Stimulated activated CD8-positive, alpha-beta memory T cell treated with anti-CD3 and anti-CD28 coated beads, Interleukin-7, amount 100 ng/mL, for 24 hours (primary cell): Measurements from ENCODE around the gene ACAD11.
A peak's percentile ranks its signal among the peaks of the same experiment; 100 is the strongest.

Experiments used
- DNase-seq: peaks from one replicate; pipeline ENCODE4 v3.0.0-alpha.2; 2020; ENCODE audit warnings: low read depth

The ACAD11 gene

GRCh38 chr3:132555306-132556035 is 104.1 kb downstream of the ACAD11 start:
- no peak for DNase-seq

DNA sequence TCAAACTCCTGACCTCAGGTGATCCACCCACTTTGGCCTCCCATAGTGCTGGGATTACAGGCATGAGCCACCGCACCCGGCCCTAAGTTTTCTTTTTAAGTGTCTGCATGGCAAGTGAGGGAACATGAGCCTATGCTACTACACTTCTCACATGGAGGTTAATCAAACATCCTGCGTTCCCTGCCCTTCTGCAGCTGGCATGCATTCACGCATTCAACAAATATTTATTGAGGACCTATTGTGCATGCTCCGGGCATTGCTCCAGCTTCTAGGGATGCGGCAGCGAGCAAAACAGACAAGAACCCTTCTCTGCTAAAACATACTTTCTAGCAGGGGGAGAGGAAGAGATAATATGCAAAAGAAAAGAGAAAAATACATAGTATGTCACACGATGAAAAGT is 105.2 kb downstream of the ACAD11 start:
- DNase-seq, result no peak

DNA sequence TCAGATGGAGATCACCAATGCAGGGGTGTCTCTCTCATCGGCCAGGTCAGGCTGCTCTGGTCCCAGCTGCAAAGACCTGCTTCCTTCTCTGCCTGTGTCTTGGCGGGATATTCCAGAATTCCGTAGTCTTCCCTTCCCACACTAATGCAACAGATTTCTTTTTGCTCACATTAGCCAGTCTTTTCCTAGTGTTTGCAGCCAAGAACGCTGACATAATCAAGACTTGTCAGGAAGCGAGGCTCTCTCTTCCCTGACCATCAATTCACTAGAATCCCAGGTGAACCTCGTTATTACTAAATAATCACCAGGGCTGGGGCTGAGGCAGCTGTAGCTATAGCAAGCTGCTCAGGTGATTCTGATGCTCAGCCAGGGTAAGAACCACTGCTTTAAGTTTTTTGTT is 105.8 kb downstream of the ACAD11 start:
- no peak for DNase-seq

DNA sequence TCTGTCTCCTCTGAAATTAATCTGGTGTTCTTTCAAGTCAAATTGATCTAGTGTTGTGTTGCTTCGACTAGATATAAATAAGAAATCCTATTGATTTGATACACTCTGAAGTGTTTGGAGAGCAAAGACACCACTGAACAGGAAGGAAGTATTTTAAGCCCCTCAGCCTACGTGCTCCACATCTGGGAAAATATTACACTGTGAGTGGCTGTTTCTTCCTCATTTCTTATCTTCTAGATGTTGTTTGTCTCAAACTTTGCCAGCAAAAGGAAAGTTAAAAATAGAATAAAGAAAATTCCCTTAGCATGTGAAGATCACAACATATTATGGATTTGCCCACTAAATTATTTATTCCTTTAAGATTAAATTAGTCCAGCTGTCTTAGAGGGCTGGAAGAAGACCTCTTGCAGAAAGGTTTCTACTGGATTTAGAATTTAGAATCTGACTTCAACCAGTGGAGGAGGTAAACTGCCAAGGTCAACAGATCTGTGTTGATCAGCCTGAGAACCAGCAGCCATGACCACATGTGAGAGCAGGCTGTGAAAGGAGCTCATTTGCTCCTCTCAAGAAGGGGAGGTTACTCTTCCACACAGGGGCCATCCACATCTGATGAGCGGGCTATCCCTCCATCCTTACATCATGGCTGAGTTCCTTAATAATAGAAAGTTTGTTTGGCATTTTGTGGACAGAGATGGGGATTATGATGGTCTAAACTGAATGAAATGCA is 108.9 kb downstream of the ACAD11 start:
- no peak for DNase-seq

GRCh38 chr3:132549890-132550578 is 109.6 kb downstream of the ACAD11 start:
- no peak for DNase-seq

- no peak for DNase-seq
Measured at GRCh38 chr3:132549169-132549568, 110.4 kb downstream of the ACAD11 start.

- no peak for DNase-seq
Measured at GRCh38 chr3:132545471-132545870, 114.1 kb downstream of the ACAD11 start.

DNA sequence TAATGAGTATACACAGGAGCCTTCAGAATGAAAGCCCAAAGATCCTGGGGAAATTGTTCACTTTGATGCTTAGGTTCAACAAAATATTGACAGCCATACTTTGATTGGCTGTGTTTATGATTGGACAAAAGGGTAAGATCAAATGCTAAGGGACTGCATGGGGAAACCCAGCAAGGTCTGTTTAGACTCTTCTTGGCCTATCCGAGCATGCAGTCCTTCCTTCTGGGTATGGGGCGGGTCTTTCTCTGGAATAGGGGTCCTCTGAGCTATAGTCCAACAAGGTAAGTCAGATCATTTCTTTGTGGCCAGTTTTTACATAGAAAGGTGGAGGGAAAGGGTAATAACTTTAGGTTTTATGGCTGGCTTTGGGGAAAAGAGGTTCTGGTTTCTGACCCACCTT is 115.5 kb downstream of the ACAD11 start:
- no peak for DNase-seq

DNA sequence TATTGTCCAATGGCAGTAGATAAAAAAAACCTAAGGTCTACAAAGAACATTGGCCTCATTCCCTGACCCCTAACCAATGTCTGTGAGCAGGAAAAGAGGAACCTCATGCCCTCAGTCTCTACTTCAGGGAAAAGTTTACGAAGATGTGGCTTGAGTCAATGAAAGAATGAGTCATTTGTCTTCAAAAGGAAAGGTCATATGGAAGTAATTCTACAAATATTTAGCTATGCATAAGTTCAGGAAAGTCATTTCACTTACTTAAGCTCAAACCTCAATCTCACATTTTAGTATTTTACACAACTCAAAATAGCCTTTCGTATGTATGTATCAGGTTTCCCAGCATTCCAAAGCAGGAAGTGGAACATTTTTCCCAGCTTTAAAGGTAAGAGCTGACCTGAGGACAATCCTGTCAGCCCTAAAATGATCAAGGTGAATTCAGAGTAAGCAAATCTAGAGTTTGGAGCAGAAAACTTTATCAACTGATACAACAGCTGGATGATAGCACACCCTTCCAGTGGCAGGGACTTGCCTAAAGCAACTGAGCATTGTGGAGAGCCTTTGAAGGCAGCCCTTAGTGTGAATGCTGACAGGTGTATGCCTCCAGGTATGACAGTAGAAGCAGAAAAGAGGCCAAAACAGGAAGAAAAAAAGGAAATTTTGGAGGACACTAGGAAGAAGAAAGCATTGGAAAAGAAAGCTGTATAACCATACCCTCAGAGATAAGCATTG is 116.4 kb downstream of the ACAD11 start:
- DNase-seq, result no peak

DNA sequence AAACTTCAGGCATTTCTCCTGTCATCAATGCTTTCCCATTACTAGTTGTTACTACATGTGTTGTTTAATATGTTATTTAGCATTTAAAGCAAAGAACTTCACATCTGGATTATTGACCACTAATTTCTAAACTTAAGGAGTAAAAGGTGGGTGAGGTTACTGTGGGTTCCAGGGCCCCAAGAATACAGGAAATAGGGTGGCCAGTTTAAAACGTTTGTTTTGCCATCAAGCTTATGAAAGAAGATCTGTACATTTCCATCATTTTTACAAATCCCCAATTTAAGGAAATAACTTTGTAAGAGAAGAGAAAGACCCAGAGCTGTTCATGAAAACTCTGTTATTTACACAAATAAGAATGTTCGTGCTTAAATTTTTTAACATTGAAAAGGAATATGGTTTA is 117.0 kb downstream of the ACAD11 start:
- no peak for DNase-seq

DNA sequence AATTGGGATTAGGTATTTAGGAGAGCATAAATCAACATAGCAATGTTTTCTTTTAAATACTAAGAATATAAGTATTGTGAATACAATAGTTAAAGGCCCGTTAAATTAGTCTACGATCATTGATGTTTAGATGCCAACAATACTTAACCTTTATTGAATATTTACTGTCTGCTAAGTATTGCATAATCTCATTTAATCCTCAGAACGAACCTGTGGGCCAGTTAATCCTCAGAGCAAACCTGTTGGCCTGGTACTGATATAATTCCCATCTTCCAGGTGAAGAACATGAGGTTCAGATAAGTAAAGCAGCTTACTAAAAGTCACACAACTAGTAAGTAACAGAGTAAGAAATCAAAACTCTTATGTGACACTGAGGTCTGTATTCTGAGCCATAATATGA is 119.9 kb downstream of the ACAD11 start:
- no peak for DNase-seq

GRCh38 chr3:132538072-132538471 is 121.5 kb downstream of the ACAD11 start:
- no peak for DNase-seq

- no peak for DNase-seq
Measured at GRCh38 chr3:132537297-132537696, 122.3 kb downstream of the ACAD11 start.

DNA sequence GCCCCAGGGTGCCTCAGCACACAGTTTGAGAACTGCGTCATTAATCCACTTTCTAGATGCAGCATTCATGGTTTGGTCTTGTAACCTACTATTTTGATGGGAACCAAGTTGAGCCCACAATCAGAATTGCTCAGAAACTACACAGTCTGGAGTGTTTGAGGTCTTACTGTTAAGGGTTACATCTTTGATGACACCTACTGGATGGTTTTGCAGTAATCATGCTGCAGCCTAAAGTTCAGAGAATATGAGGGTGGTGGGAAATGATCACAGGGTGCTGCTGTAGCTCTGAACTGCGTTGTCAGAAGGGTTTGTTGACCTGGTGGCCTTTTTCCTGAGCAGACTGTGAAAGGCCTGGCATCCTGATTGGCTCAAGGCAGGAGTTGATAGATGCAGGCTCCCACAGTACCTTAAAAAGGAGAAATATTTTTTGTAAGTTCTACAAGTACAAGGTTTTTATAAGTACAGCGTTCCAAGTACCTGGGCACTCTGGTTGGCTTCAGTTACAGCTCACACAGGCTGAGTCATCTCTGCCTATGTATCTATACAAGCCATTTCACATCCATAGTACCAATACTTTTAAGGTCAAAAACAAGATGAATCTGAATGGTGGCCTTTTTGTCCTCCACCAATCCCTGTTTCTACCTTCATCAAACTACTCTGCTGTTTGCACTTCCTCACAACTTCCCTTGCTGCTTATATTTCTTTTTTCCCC is 123.0 kb downstream of the ACAD11 start:
- no peak for DNase-seq

- peak; percentile 13 for DNase-seq
Measured at GRCh38 chr3:132535575-132536441, 123.8 kb downstream of the ACAD11 start.

GRCh38 chr3:132530624-132531023 is 129.0 kb downstream of the ACAD11 start:
- DNase-seq, result no peak

- DNase-seq, result no peak
Measured at GRCh38 chr3:132522353-132522752, 137.3 kb downstream of the ACAD11 start.

- no peak for DNase-seq
Measured at GRCh38 chr3:132521901-132522300, 137.7 kb downstream of the ACAD11 start.

DNA sequence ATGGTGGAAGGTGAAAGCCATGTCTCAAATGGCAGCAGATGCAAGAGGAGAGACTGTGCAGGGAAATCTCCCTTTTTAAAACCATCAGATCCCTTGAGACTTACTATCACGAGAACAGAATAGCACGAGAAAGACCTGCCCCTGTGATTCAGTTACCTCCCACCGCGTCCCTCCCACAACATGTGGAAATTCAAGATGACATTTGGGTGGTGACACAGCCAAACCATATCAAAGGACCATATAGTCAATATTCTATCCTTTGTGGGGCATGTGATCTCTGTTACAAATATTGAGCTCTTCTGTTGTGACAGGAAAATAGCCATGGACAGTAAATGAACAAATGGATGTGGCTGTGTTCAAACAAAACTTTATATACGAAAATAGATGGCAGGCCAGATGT is 139.7 kb downstream of the ACAD11 start:
- no peak for DNase-seq

GRCh38 chr3:132517311-132517710 is 142.3 kb downstream of the ACAD11 start:
- no peak for DNase-seq

GRCh38 chr3:132513057-132513456 is 146.6 kb downstream of the ACAD11 start:
- DNase-seq, result no peak
